H54 (cell line): ENCODE results near the gene ZNF490.

Experiments
- DNase-seq: peaks from one replicate; pipeline ENCODE4 v3.0.0; 2011; ENCODE audit warnings: low spot score, mixed read lengths; ENCODE audit not compliant: insufficient read length
- FAIRE-seq: peaks from 3 replicates; lab custom pipeline; 2011; peaks lifted over from hg19 to GRCh38; lab: Jason Lieb, UNC
- POLR2A ChIP-seq: IDR thresholded peaks from 2 replicates; pipeline ENCODE4 v1.6.1; 2011; ENCODE audit warnings: low read depth, mild to moderate bottlenecking, low read length

ZNF490 gene

GRCh38 chr19:12544401-12544876 is 66.2 kb downstream of the ZNF490 start:
- DNase-seq (no peak), FAIRE-seq (no peak)
- TF ChIP-seq POLR2A, result no peak

DNA sequence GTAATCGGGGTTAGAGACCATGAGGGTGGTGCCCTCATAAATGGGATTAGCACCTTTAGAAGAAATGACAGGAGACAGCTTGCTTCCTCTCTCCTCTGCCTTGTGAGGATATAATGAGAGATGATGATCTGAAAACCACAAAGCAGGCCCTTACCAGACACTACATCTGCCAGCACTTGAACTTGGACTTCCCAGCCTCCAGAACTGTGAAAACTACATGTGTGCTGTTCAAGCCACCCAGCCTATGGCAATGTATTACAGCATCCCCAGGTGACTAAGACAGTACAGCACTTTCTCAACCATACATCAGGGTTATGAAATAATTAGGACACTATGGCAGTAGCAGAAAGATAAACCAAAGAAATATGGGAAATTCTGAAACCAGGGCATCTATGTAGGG is 66.8 kb downstream of the ZNF490 start:
- DNase-seq (no peak), FAIRE-seq (no peak)
- TF ChIP-seq POLR2A, result no peak
